GM19043 (cell line): ENCODE results near the gene FAM25C.
"Not testable (repeated sequence)": the region's sequence is repeated elsewhere in the genome, so short reads cannot be mapped to it uniquely, and the experiment has no call there.

ENCODE experiments used
- ATAC-seq: cut with Tn5 transposase; IDR thresholded peaks from one replicate; pipeline ENCODE4 v1.9.1; 2021; ENCODE audit warnings: low read depth; ENCODE audit not compliant: unreplicated experiment

The FAM25C gene

DNA sequence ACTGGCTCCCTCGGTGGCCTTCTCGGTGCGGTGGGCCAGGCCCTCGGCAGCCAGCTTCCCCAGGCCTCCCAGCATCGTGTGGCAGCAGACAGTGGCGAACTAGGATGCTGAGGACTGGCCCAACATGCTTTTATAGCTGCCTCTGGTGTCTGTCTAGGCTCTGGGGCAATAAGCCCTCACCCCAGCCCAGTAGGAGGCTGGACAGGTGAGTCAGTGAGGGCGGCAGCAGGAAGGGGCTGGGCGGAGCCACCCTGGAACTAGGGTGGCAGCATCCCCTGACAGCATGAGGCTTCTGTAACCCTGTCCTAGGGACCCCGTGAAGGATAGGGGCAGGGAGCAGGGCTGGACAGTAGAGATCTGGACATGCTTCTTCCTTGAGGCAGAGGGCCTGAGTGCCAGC lies at the start of gene FAM25C:
Gene FAM25C (minus strand): TSS at position 101 of the 400 bp plus-strand sequence. CDS start 26 bp downstream, at position 75.
- ATAC-seq, result not testable (repeated sequence)

DNA sequence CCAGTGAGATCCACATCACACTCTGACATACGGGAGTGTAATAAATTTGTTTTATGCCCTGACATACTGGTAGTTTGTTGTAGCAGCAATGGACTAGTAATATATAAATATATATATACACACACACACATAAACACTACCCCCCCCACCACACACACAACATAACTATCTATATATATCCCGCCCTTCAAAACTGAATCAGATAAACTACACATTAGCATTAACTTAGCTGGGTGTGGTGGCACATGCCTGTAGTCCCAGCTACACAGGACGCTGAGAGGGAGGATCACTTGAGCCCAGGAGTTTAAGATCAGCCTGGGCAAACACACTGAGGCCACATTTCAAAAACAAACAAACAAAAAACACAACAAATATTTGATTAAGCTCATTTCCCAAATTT lies 45.0 kb upstream of the FAM25C start:
- ATAC-seq, result not testable (repeated sequence)

DNA sequence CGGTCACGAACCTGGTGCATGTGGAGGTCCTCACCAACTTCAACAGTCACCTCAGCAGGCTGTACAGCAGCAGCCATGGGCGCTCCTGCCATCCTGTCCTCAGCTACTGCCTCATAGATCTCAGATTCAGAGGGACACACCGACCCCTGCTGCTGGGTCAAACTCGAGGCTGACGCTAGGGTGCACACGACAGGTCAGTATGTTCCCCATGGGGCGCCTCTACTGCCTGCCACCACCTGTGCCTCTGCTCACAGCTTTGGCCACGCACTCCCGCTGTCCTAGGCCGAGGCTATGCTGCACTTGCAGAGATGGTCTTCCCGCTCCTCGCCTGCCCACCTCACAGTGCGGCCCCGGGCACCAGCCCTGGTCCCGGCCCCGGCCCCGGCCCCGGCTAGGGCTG lies 31.8 kb upstream of the FAM25C start:
- ATAC-seq, result not testable (repeated sequence)

DNA sequence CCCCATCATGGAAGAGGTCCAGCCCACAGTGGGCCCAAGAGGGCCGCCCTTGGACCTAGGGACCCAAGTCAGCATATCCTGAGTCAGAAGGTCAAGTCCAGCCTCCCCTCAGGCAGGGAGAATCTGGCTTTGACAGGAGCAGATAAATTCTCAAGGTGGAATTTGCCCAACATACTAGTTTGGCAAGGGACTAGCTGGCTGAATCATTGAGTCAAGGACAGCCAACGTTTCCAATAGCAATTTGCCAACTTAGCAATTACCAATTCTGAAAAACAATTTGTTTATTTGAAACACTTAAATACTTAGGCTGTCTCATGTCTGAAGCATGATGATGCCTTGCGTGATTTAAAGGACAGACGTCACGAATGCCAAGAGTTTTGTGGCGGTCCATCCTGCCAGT lies 2.7 kb upstream of the FAM25C start:
- not testable (repeated sequence) for ATAC-seq

DNA sequence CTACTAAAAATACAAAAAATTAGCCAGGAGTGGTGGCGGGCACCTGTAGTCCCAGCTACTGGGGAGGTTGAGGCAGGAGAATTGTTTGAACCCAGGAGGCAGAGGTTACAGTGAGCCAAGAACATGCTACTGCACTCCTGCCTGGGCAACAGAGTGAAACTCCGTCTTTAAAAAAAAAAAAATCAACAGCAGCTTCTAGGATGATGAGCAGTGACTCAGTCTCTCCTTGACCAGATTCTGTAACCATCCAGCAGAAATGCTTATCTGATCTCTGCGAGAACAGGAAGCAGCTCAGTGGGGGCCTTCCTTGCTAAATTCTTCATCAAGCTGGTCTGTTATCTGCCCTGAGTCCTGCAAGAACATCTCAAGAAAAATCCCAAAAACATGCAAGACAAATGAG lies 5.5 kb downstream of the FAM25C start:
- ATAC-seq, result not testable (repeated sequence)

DNA sequence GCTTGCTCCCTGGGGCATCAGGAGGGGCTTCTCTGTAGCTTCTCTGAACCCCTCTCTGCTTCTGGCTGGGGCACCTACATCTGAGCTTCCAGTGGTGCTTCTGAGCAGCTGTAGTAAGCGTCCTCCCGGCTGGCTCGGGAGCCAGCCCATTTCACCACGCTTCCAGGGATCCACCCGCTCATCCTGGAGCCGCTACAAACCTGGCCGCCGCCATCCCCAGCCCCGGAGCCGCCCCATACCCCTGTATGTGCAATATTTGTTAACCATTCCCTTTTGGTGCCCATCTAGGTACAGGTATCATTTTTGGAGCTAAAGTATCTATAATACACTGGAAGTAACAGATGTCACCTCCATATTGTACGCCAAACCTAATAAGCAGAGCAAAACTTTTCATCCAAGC lies 7.0 kb downstream of the FAM25C start:
- ATAC-seq, result not testable (repeated sequence)

DNA sequence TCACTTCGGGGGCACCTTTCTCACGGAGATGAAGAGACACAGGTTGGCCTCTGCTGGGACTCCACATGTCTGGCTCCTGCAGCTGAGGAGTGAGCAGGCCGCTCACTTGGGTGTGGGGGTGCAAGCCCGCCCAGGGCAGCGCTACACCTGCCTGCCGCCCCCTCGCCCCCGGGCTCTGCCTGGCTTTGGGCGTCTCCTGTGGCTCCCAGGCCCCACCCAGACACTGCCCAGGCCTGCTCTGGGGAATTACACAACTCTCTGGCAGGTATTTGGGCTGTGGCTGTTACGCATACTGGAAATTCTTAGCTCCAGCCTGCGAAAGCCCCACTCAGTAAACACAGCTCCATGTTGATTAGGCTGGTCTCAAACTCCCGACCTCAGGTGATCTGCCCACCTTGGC lies 7.9 kb downstream of the FAM25C start:
- not testable (repeated sequence) for ATAC-seq

DNA sequence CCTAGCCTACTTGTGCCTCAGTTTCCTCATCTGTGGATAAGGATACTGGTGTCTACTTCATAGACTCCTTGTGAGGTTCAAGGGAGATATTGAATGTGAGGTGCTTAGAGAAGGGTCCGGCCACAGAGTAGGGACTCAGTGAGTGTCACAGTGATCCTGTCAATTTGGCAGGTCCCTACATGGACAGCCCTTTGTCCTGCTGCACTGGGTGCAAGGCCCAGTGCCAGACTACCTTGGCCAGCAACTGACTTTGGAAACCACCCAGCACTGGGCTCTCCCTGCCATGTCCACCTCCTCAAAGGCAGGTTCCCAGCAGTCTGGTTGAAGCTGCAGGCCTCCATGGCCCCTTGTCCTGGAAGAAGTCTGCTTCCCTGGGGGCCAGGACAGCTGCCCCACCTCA lies 9.5 kb downstream of the FAM25C start:
- not testable (repeated sequence) for ATAC-seq

DNA sequence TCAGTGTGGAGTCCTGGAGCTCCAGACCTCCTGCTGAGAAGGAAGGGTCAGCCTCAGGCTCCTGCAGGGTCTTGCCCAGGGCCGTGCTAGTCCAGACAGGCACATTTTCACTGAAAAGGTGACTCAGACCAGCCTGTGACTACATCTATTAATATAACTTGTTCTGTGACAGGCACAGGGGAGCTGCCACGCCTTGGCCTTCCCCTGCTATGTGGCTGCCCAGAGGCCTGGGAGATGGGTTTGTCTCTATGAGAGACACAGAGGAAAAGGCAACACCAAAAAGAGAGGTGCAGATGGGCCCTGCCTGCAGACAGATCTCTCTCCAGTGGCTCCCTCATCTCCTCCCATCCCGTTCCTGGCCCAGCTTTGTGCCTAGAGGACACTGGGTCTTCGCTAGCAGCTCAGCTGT lies 10.0 kb downstream of the FAM25C start:
- ATAC-seq, result not testable (repeated sequence)

DNA sequence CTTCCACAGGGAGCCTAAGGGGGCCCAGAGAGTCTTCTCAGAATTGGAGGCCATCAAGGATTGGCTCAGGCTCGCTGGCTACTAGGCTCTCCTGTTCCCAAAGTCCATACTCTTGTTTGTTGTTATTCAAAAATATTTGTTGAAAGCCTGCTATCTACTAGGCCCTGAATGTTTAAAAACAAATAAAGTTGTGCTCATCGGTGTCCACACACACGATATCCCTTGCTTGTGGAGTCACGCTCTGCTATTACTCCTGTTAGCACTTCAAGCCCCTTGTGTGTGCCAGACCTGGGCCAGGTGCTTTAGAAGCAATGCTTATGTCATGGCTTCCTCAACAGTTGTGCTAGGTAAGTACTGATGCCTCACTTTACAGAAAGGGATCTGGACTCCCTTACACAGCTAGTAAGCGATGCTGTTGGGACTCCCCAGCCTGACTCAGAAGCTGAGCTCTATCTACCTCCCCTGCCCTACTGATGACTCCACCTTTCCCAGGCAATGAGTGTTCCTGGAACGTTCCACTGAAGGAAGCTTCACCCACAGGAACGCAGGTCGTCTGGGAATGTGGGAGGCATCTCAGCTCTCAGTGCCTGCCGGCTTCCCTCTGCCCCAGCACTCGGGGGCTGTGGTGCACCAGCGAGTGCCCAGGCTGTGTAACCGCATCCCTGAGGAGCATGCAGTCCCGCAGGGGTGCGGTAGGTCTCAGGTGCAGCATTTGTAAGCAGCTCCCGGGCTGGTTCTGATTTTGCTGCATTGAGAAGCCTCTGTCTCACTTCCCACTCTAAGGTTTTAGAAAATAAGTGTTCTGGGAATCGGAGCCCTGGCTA lies 10.7 kb downstream of the FAM25C start:
- not testable (repeated sequence) for ATAC-seq

DNA sequence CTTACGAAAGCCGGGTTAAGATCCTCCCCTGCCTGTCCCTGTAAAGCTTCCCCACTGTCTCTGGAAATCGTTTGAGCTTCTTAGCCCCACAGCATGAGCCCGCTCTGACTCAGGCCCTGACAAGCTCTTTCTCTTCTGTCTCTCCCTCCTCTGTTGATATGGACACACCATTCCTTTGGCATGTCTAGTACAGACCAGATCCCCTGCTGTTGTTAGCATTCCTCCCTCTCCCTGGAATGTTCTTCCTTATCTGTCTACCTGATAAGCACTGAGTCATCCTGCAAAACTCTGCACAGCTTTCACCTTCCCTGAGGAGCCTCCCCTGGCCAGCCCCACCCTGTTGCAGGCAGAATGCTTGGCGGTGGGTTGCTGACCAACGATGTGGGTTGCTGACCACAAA lies 11.6 kb downstream of the FAM25C start:
- not testable (repeated sequence) for ATAC-seq

DNA sequence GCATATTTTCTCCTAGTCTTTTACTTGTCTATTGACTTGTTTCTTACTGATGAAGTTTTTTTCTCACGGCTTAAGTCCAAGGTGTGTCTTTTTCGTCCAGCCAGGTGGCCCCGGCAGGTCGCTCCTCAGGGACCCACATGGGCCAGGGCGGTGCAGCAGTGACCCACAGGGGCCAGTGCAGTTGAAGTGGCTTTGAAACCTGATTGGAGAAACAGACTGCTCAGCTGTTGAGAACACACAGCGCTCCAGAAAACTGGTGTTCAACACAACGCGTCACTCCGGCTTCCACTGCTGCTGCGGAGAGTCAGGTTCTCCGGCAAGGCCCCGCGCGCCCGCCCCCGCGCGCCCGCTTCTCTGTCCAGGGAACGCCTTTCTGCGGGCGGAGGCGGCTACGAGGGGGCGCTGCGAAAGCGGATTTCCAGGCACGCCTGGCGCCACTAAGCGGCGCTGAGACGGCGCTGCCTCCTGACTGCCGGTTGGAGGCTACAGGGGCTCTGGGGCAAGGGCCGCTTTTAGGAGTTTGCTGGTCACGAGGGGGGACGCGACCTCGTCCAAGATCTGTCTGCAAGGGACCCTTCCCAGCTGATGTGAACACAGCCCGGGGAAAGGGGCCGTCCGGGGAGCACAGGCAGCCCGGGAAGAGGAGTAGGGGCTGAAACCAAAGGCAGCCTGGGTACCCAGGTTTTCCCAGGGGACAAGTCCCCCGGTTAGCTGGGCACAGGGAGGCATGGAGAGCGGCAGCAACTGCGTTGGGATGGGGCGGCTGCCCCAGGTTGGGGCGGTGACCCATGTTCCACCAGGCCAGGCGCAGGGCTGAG lies 13.0 kb downstream of the FAM25C start:
- ATAC-seq, result not testable (repeated sequence)

DNA sequence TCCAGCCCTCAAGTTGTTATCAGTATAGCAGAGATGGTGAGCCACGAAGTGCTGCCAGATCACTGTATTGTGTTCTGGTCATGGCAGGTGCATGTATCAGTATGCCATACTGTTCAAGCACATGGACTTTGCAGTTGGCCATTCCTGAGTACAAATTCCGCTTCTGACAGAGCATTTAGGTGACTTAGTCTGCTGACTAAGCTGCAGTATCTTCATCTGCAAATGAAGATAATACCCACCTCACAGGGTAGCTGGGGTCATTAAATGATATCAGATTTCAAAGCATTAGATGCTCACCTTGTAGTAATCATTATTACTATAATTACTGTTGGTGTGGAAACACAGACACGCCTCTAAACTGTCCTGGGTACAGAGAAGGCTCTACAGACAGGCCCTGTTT lies 24.2 kb downstream of the FAM25C start:
- ATAC-seq, result not testable (repeated sequence)

DNA sequence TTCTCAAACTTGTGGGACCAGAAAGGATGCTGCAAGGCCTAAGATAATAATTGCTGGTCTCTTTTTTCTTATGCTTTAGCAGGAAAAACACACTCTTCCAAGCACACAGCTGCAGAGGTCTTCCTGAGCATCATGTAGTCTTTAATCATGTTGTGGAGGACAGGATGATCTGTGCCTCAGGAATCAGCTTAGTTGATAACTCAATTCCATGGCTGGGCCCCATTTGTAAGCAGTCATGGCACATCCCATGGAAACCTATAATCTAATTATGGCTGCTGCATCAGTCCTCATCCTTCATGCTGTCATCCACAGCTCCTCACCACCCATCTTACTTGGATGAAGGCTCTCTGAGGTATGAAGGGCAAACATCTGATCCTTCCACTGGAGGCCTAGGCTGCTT lies 26.5 kb downstream of the FAM25C start:
- not testable (repeated sequence) for ATAC-seq

DNA sequence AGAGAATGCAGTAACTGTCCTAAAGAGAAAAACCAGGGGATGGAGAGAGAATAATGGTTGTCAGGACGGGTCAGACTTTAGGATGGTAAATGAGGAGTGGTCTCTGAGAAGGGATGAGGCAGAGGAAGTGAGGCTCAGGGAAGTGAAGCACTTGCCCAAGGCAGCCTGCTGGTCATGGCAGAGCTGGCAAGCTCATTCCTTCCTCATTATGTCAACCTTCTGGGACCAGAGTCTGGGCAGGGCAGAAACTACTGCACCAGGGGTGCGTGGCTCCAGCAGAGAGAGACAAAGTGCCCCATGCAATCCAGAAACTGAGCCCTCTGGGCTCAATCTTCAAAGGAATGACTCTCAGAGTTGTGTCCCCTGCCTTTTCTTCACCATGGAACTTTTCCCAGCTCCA lies 27.5 kb downstream of the FAM25C start:
- ATAC-seq, result not testable (repeated sequence)

DNA sequence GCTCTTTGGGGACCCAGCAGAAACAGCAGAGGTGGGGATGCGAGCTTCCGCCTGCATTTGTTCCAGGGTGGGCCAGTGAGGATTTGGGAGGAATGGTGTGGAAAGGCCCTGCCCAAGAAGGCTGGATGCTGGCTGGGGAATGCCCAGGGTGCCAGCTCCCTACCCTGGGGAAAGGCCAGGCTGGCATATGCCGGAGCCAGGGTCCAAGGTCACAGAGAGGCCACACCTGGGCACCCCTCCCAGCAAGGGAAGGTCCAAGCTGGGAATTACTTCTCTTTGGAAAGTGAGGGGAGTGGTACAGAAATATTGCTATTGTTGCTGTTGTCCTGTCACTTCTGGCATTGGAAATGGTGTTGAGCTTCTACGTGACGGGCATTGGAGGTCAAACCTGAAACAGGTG lies 28.0 kb downstream of the FAM25C start:
- not testable (repeated sequence) for ATAC-seq

DNA sequence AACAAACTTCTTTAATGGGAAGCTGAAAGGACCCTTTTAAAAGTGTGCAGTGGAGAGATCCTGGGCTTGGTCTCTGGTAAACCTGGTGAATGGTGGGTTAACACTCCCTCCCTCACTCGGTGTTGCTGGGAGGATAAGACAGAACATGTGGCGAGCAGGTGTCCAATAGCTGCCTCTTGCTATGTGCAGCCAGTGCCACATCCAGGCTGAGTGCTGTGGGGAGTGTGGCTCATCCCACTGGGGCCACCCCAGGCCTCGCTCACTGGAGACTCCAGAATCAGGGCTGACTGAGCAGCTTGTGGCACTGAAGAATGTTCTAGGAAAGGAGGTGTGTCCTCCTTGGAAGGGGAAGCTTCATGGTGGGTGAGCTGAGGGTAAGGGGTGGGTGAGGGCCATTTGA lies 29.5 kb downstream of the FAM25C start:
- ATAC-seq, result not testable (repeated sequence)

DNA sequence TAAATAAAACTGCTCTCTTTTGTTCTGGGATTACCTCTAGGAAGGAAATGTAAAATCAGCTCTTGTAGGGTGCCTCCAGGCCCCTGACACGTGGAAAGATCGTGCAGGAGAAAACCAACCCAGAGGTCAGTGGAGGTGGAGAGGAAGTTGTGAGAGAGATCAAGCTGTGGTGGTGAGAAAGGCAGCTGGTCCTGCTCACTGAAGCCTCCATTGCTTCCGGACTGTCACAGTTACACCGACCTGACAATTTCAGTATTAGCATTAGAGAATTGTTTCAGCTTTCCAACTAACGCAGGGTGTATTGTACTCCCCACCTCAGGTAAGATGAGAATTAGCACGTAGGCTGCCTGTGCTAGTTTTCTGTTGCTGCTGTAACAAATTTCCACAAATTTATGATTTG lies 30.6 kb downstream of the FAM25C start:
- not testable (repeated sequence) for ATAC-seq

DNA sequence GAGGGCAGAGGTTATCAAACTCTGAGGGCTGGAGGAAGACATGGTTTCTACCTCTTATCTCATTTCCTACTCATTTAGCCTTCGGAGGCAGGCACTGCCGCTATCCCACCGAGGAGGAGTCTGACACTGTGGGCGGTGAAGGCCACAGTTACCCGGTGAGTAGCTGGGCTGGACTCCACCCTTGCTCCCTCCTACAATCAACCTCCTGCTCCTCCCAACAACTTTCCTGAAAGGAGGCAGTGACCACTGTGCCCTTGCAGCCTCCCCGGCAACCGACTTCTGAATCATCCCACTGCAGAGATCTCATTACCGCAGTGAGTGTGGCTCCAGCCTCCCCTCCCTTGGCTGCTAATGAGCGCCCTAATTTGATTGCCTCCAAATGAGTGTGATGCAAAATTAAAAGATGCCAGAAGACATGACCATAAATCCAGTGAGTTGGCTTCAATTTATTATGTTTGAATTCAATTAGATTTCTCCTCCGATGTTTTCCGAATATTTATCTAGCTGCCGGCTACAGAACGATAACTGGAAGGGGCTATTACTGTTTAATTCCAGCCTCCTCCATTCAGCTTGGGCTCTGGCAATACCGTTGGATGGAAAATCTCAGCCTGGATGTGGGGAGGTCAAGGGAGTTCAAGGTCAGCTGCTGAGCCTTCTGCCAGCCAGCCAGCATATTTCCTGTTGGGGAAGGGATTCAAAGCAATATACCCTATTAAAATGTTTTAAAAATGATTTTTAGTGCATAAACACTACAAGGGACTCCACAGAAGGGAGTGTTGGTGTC lies 35.1 kb downstream of the FAM25C start:
- not testable (repeated sequence) for ATAC-seq

DNA sequence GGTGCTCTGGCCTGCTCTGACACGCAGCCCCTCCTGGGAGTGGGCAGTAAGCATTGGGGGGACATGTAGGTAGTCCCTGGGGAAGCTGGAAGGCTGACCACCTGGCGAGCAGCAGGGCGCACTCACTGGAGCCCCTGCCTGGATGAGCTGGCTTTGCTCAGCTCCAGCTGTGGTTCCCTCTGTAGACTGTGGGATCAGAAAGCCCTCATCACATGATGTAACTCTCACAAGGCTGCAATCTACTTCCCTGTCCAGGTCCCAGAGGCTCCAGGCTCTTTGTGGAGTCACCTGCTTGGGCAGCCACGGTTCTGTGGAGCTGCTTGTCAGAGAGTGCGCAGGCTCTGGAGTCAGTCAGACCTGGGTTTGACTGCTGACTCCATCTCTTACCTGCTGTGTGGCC lies 36.8 kb downstream of the FAM25C start:
- not testable (repeated sequence) for ATAC-seq

DNA sequence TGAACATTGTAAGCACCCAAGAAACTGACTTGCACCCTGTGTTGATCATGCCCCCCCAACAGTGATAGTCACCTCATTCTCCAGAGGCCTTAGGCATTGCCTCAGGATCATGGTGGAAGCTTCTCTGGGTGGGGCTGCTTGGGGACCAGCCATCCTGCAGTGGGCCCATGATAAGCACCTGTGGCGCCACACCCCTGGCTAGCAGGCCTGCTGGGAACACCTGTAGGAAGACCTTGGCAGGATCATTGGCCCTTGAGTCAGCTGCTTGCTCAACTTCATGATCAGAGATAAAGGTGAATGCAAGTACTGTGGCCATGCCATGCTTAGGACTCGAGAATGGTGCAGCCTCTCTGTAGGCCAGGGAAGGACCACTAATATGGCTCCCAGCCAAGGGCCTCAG lies 38.9 kb downstream of the FAM25C start:
- ATAC-seq, result not testable (repeated sequence)
